Activated CD4-positive, alpha-beta T cell treated with anti-CD3 and anti-CD28 coated beads for 36 hours (primary cell): ENCODE data around the gene ERLIN1. TPM values are rescaled to one million over a fixed set of nuclear protein-coding genes. Genes with fewer than 3 reads are reported as not detected.

Source experiments
- ATAC-seq: fragments of 200-7000 bp; cut with Tn5 transposase; one replicate; pipeline ENCODE4 v1.10.0; 2021; ENCODE audit warnings: mild to moderate bottlenecking, moderate library complexity
- CTCF ChIA-PET: fragments of 350-600 bp; sonication (Branson Sonifier 250); formaldehyde crosslinking; loops from one replicate; lab custom pipeline; 2021; ENCODE audit warnings: antibody characterized with exemption; lab: Charles Lee
- POLR2A ChIA-PET: fragments of 350-600 bp; sonication (Branson Sonifier 250); formaldehyde crosslinking; loops from one replicate; lab custom pipeline; 2021; ENCODE audit warnings: antibody characterized with exemption, inconsistent platforms; lab: Charles Lee
- DNase-seq: peaks from one replicate; pipeline ENCODE4 v3.0.0-alpha.2; 2020
- H3K27ac Mint-ChIP-seq: one replicate; pipeline ENCODE4 v1.8.0; 2021; ENCODE audit warnings: mixed read lengths
- H3K27me3 Mint-ChIP-seq: one replicate; pipeline ENCODE4 v1.8.0; 2021; ENCODE audit warnings: mixed read lengths
- H3K36me3 Mint-ChIP-seq: one replicate; pipeline ENCODE4 v1.8.0; 2021; ENCODE audit warnings: low read depth, mixed read lengths
- H3K4me1 Mint-ChIP-seq: one replicate; pipeline ENCODE4 v1.8.0; 2021; ENCODE audit warnings: mixed read lengths
- H3K4me3 Mint-ChIP-seq: one replicate; pipeline ENCODE4 v1.8.0; 2021; ENCODE audit warnings: mild to moderate bottlenecking, moderate library complexity, mixed read lengths
- H3K9me3 Mint-ChIP-seq: one replicate; pipeline ENCODE4 v1.8.0; 2021; ENCODE audit warnings: low read depth, mixed read lengths
- intact Hi-C, 2 experiments: fragments of 100-400 bp; cut with DNase I in 1 of 2; cut with micrococcal nuclease in 1 of 2; formaldehyde crosslinking; loops; one replicate each; pipeline versions ENCODE4 v1.14.2 to v1.15.1; 2022 to 2024; cut with DNase I, micrococcal nuclease
- total RNA-seq, 2 experiments: library from RNA; stranded (reverse); gene quantifications; one replicate each; pipeline ENCODE4 v1.2.3, GENCODE V29; 2021

Gene ERLIN1
- total RNA-seq, 2 experiments from 2014 or later, result 15.2 to 18.7 TPM

DNA sequence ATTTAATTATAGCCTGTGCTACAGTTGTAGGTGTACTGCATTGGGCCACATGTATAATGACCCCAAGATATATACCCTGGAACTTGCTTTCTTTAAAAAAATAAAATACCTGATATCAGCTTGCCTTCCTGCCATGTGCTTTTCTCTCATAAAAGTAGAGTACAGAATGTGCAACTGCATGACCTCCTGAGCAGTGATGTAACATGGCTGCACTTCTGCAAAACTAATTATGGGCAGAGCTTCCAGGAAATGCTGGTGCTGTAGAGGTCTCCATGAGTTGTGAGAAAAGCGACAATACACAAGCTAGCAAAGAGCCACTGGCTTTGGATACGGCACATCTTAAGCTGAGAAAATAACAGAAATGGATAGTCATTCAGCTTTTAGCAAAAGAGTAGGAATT lies 6.5 kb upstream of the ERLIN1 start:
- Mint-ChIP-seq H3K27me3 (no peaks in the 10 kb centered on the region), H3K27ac (no peak overlapping the region), H3K9me3 (no peaks in the 10 kb centered on the region), H3K4me1 (peaks cover 26% of the 10 kb centered on the region), H3K36me3 (peaks cover 54% of the 10 kb centered on the region), H3K4me3 (no peak overlapping the region)
- DNase-seq (no peak), ATAC-seq (no peak)
- CTCF ChIA-PET, result no interaction called here
- intact Hi-C loops, result no loop called here
- POLR2A ChIA-PET, result no interaction called here

DNA sequence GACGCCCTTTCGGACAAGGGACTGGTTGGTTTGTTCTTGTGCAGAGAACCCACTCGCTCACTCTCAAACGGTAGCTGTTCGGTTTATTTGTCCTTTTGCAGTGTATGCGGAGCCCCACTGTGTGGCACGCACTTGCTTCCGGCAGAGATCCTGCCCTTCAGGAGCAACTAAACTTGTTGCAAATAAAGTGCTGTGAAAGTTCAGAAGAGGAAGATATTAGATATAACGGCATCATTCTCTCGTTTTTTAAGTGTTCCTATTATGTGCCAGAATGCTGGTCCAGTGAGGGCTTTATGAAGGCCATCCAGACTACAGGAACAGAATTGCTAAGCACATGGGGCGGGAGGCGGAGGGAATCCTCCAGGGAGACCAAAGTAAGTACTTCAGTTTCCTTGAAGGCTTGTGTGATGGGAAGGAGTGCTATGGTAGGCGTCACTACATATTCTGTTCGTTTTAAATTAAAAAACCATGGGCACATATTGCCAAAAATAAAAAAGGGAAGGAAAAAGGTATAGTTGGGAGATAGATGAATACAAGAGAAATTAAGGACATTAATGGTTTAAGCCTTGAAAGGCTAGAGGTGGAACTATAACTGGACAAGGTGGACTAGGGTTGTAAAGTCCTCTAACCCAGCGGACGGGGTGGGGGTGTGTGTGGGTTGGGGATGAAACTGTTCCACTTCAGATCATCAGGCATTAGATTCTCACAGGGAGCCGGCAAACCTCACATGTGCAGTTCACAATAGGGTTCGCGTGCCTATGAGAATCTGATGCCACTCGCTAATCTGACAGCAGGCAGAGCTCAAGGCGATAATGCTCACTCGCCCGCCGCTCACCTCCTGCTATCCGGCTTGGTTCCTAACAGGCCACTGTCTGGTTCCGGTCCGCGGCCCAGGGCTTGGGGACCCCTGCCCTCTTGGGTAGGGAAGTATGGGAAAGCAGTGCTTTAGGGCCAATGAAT lies 704 bp upstream of the ERLIN1 start:
- DNase-seq (peak; percentile 43), ATAC-seq (peak; percentile 67)
- intact Hi-C loops, result loop anchor here (1.0 to 10.0 kb wide), 13 partner anchors 38 to 728 kb away; partner anchors contain the start of genes CHUK (in 2 of the 2), BLOC1S2 (in 1 of the 2), COX15 (in 1 of the 2) and CUTC (in 1 of the 2)
- CTCF ChIA-PET, result interaction anchor here (0.6 to 0.9 kb wide), 2 partner anchors 18 to 34 kb away, joined by 3 read pairs; no protein-coding TSS in a partner anchor
- peak overlapping the region; percentile 97 for H3K27ac Mint-ChIP-seq
- H3K9me3 Mint-ChIP-seq, result no peaks in the 10 kb centered on the region
- POLR2A ChIA-PET, result no interaction called here
- peaks cover 55% of the 10 kb centered on the region for H3K4me1 Mint-ChIP-seq
- peaks cover 55% of the 10 kb centered on the region for H3K36me3 Mint-ChIP-seq
- H3K4me3 Mint-ChIP-seq, result peak overlapping the region; percentile 97
- no peaks in the 10 kb centered on the region for H3K27me3 Mint-ChIP-seq

GRCh38 chr10:100184840-100185239 lies 989 bp downstream of the ERLIN1 start:
- peak overlapping the region; percentile 97 for H3K27ac Mint-ChIP-seq
- peaks cover 55% of the 10 kb centered on the region for H3K36me3 Mint-ChIP-seq
- no peak for ATAC-seq
- DNase-seq, result peak; percentile 17
- peaks cover 54% of the 10 kb centered on the region for H3K4me1 Mint-ChIP-seq
- H3K9me3 Mint-ChIP-seq, result no peaks in the 10 kb centered on the region
- H3K27me3 Mint-ChIP-seq, result no peaks in the 10 kb centered on the region
- ChIA-PET POLR2A (no interaction called here), CTCF (interaction anchor here (1.8 to 2.4 kb wide), 2 partner anchors 10 to 36 kb away, joined by 7 to 9 read pairs; no protein-coding TSS in a partner anchor)
- intact Hi-C loops, result loop anchor here (1.0 to 10.0 kb wide), 7 partner anchors 11 to 730 kb away; partner anchors contain the start of genes SCD (in 1 of the 2), SLC25A28 (in 1 of the 2) and SLF2 (in 1 of the 2)
- H3K4me3 Mint-ChIP-seq, result peak overlapping the region; percentile 97

DNA sequence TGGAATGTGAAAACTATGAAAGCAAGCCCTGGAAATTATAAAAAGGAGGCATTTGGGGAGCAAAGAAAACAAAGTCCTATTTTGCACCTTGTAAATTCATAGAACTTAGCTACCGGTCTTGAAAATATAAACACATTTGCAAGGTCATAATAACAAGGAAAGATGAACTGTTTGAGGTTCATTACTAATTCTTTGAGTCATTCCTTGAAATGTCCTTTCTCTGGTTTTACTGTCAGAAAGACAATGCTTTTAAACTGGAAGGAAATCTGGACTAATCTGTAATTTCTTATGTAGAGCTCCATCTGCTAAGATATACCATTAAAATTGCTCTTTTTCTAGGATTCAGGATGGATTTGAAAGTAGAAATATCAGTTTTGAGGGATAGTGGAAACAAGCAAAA lies 1.4 kb downstream of the ERLIN1 start:
- no peaks in the 10 kb centered on the region for H3K27me3 Mint-ChIP-seq
- POLR2A ChIA-PET, result no interaction called here
- ATAC-seq, result no peak
- H3K4me1 Mint-ChIP-seq, result peaks cover 54% of the 10 kb centered on the region
- no peaks in the 10 kb centered on the region for H3K9me3 Mint-ChIP-seq
- CTCF ChIA-PET, result interaction anchor here (0.9 to 2.4 kb wide), 3 partner anchors 9 to 48 kb away, joined by 3 to 9 read pairs (median 7); no protein-coding TSS in a partner anchor
- peaks cover 55% of the 10 kb centered on the region for H3K36me3 Mint-ChIP-seq
- peak overlapping the region; percentile 97 for H3K4me3 Mint-ChIP-seq
- H3K27ac Mint-ChIP-seq, result peak overlapping the region; percentile 97
- DNase-seq, result no peak
- intact Hi-C loops, result loop anchor here (2.0 to 10.0 kb wide), 3 partner anchors 36 to 730 kb away; partner anchors contain the start of genes SLC25A28 (in 1 of the 2) and SLF2 (in 1 of the 2)

DNA sequence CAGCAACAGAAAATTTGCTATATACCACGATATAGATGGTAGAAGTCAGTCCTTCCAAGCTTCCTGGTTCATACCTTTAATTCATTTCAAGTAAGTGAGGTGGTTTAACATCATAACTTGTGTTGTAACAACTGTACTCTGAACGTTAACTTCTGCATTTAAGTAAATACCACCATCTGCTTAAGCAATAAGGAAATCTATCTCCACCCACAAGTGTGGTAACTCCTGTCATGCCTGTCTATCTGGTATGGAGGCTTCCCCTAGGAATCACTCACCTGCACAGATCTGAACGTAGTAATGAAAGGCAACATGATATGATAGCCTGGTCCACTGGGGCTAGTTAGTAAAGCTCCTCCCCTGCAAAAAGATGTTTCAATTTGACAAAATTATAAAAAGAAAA lies 2.3 kb downstream of the ERLIN1 start:
- no peaks in the 10 kb centered on the region for H3K9me3 Mint-ChIP-seq
- intact Hi-C loops, result loop anchor here in 1 of 2 experiments (10.0 kb wide), 1 partner anchor 731 kb away; the partner anchor contains the start of gene SLF2
- H3K4me3 Mint-ChIP-seq, result no peak overlapping the region
- DNase-seq (no peak), ATAC-seq (no peak)
- peaks cover 45% of the 10 kb centered on the region for H3K4me1 Mint-ChIP-seq
- no peaks in the 10 kb centered on the region for H3K27me3 Mint-ChIP-seq
- ChIA-PET CTCF (interaction anchor here (1.8 to 2.4 kb wide), 2 partner anchors 9 to 35 kb away, joined by 7 to 9 read pairs; no protein-coding TSS in a partner anchor), POLR2A (interaction anchor here (0.8 kb wide), 1 partner anchor 190 kb away, joined by 3 read pairs; no protein-coding TSS in a partner anchor)
- peaks cover 53% of the 10 kb centered on the region for H3K36me3 Mint-ChIP-seq
- H3K27ac Mint-ChIP-seq, result no peak overlapping the region

DNA sequence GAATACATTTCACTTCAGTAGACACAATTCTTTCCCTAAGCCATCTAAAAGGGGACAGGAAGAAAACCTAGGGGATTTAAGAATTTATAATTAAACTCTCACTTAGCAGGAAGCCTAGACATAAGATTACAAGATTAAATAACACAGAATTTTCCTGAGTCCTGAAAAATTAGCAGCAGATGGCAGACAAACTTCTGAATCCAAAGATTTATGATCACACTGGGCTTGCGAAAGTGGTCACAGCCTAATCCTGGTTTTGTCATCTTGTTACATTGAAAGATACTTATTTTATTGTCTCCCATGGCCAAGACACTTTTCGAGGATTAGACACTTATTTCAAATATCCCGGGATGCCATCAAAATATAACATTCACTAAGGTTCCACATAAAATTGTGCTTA lies 2.9 kb downstream of the ERLIN1 start:
- Mint-ChIP-seq H3K27ac (no peak overlapping the region), H3K36me3 (peaks cover 56% of the 10 kb centered on the region), H3K4me1 (peaks cover 43% of the 10 kb centered on the region), H3K27me3 (no peaks in the 10 kb centered on the region), H3K9me3 (no peaks in the 10 kb centered on the region), H3K4me3 (no peak overlapping the region)
- intact Hi-C loops, result loop anchor here in 1 of 2 experiments (10.0 kb wide), 1 partner anchor 732 kb away; the partner anchor contains the start of gene SLF2
- ChIA-PET CTCF (interaction anchor here (0.5 to 2.4 kb wide), 2 partner anchors 34 to 315 kb away, joined by 3 to 7 read pairs; no protein-coding TSS in a partner anchor), POLR2A (interaction anchor here (0.6 to 0.8 kb wide), 2 partner anchors 161 to 190 kb away, joined by 3 read pairs; no protein-coding TSS in a partner anchor)
- ATAC-seq (no peak), DNase-seq (no peak)

- H3K36me3 Mint-ChIP-seq, result peaks cover 56% of the 10 kb centered on the region
- H3K4me1 Mint-ChIP-seq, result peaks cover 38% of the 10 kb centered on the region
- H3K4me3 Mint-ChIP-seq, result no peak overlapping the region
- no peak overlapping the region for H3K27ac Mint-ChIP-seq
- intact Hi-C loops, result loop anchor here in 1 of 2 experiments (10.0 kb wide), 1 partner anchor 733 kb away; the partner anchor contains the start of gene SLF2
- no peaks in the 10 kb centered on the region for H3K9me3 Mint-ChIP-seq
- DNase-seq (no peak), ATAC-seq (no peak)
- ChIA-PET POLR2A (interaction anchor here (0.6 kb wide), 1 partner anchor 162 kb away, joined by 3 read pairs; no protein-coding TSS in a partner anchor), CTCF (interaction anchor here (0.5 to 2.4 kb wide), 2 partner anchors 33 to 314 kb away, joined by 3 to 7 read pairs; no protein-coding TSS in a partner anchor)
- no peaks in the 10 kb centered on the region for H3K27me3 Mint-ChIP-seq
These were observed 3.5 kb downstream of the ERLIN1 start for GRCh38 chr10:100182281-100182680.

DNA sequence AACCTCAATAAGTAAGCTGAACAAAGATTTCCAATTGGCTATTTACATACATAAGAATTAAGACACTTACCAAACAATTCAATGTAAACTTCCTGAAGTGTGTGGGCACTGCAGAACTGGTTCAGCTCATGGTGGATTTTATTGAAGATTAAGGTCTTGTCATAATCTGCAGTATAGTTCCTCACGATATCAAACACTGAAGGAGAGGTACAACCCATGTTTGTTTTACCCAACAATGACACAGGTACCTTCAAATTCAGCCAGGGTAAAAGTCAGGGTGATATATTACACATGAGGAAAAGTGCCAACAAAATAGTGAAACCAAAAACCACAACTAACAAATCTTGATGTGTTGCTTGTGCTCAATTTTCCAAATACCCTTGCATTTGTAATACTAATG lies 10.0 kb downstream of the ERLIN1 start:
- Mint-ChIP-seq H3K4me3 (no peak overlapping the region), H3K36me3 (peaks cover 71% of the 10 kb centered on the region), H3K27me3 (no peaks in the 10 kb centered on the region), H3K9me3 (no peaks in the 10 kb centered on the region), H3K27ac (no peak overlapping the region), H3K4me1 (peaks cover 44% of the 10 kb centered on the region)
- ChIA-PET POLR2A (interaction anchor here (0.7 kb wide), 1 partner anchor 68 kb away, joined by 4 read pairs; no protein-coding TSS in a partner anchor), CTCF (interaction anchor here (1.5 to 2.1 kb wide), 2 partner anchors 8 to 306 kb away, joined by 3 to 9 read pairs; no protein-coding TSS in a partner anchor)
- intact Hi-C loops, result loop anchor here in 1 of 2 experiments (2.0 kb wide), 1 partner anchor 27 kb away; no protein-coding TSS in a partner anchor
- no peak for DNase-seq
- ATAC-seq, result no peak

DNA sequence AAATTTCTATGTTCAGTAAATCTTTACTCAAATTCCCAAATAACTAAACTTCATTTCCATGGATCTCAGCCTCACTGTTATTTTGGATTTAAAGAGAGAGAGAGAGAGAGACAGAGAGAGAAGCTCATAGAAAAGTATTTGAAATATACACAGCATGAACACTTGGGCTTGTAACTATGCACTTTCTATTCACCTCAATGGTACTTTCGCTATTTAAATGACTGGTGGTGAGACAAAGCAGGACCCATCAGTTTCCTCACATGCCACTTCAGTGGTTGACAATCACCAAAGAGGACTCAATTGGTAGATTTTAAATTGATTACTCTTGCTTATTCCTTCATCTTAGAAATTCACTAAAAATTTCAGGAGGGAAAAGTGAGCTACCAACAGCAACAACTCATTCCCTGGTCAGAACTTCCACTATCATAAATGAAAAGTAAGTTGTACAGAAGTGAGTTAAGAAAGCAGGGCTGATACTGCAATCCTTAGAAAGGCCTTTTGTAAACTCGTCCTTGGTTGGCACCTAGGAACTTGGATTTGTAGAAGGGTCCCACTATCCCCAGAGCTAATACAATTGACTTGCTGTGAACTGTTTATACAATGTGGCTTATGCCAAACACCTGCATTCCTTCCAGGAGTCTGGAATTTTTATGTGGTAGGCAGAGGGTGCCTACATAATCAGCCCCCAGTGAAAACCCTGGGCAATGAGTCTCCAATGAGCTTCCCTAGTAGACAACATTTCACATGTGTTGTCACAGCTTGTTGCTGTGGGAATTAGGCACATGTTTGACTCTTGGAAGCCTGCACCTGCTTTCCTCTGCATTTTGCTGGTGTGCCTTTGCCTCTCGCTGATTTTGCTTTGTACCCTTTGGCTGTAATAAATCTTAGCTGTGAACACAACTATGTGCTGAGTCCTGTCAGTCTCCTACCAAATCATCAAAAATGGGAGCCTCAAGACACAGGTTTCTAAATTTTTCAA lies 10.8 kb downstream of the ERLIN1 start:
- POLR2A ChIA-PET, result interaction anchor here (0.5 to 0.7 kb wide), 2 partner anchors 67 to 624 kb away, joined by 4 to 7 read pairs; no protein-coding TSS in a partner anchor
- peaks cover 67% of the 10 kb centered on the region for H3K36me3 Mint-ChIP-seq
- H3K4me3 Mint-ChIP-seq, result no peak overlapping the region
- no peaks in the 10 kb centered on the region for H3K27me3 Mint-ChIP-seq
- intact Hi-C loops, result loop anchor here (1.0 to 2.0 kb wide), 2 partner anchors 10 to 26 kb away; no protein-coding TSS in a partner anchor
- H3K4me1 Mint-ChIP-seq, result peaks cover 43% of the 10 kb centered on the region
- ATAC-seq (peak; percentile 98), DNase-seq (peak; percentile 21)
- CTCF ChIA-PET, result interaction anchor here (0.8 to 2.1 kb wide), 5 partner anchors 9 to 305 kb away, joined by 3 to 9 read pairs (median 4); no protein-coding TSS in a partner anchor
- peak overlapping the region; percentile 7 for H3K27ac Mint-ChIP-seq
- H3K9me3 Mint-ChIP-seq, result no peaks in the 10 kb centered on the region

DNA sequence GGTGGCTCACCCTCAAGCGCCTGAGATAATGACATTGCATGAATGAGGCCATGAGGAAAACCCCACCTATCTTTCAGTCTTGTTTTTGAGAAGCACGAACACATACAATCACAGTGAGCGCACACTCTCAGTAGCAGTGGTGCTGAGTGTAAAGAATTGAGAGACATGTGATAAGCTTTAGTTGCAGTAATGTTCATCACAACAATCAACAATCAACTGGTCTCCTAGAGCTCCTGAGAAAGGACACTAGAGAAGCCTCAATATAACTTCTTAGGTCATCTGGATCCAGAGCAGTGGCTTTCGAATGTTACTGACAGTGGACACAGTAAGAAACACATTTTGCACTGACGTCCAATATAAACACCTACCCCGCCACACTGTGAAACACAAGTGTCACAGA lies 12.8 kb downstream of the ERLIN1 start:
- Mint-ChIP-seq H3K27ac (no peak overlapping the region), H3K27me3 (no peaks in the 10 kb centered on the region), H3K4me1 (peaks cover 52% of the 10 kb centered on the region), H3K4me3 (no peak overlapping the region), H3K9me3 (no peaks in the 10 kb centered on the region), H3K36me3 (peaks cover 64% of the 10 kb centered on the region)
- CTCF ChIA-PET, result interaction anchor here (0.6 kb wide), 1 partner anchor 125 kb away, joined by 3 read pairs; no protein-coding TSS in a partner anchor
- intact Hi-C loops, result no loop called here
- DNase-seq (no peak), ATAC-seq (no peak)
- POLR2A ChIA-PET, result no interaction called here
